ENCODE data around the gene TMEM138. TPM values are rescaled to one million over a fixed set of nuclear protein-coding genes. Genes with fewer than 3 reads are reported as not detected.

The TMEM138 gene
- total and polyA plus RNA-seq, 9 donors = 21.5 to 115 (median 53.4) TPM

GRCh38 chr11:61335355-61335710 lies 26.8 kb upstream of the TMEM138 start:
- intact Hi-C loops (cut with DNase I) = no loop called here
- Histone ChIP-seq H3K36me3 (no peaks in the 10 kb centered on the region), H3K27me3 (no peaks in the 10 kb centered on the region), H3K9me3 (no peaks in the 10 kb centered on the region), H3K27ac (peak overlapping the region in 1 of 2 donors; percentile 92), H3K4me3 (no peak overlapping the region), H3K4me1 (ENCODE audit: insufficient read depth) (peaks cover 28% of the 10 kb centered on the region)
- peak in 4 of 5 donors; percentile 44 to 67 (median 58) for DNase-seq
- 35 to 65% (median 35%) methylated on average over 1 of the region's 1 CpG for WGBS, 3 donors
- TF ChIP-seq CTCF (IDR thresholded peaks at IDR 0.05) (no peak), EP300 (IDR thresholded peaks at IDR 0.05) (no peak), POLR2A (IDR thresholded peaks at IDR 0.05) (no peak)

- peak; percentile 83 to 91 (median 86) for DNase-seq
- H3K36me3 ChIP-seq = no peaks in the 10 kb centered on the region
- WGBS, 3 donors = 24 to 26% (median 24%) methylated on average over 8 of the region's 8 CpGs
- TF ChIP-seq CTCF (IDR thresholded peaks at IDR 0.05) (peak; percentile 92 to 98 (median 95)), POLR2A (IDR thresholded peaks at IDR 0.05) (no peak)
- H3K9me3 ChIP-seq = no peaks in the 10 kb centered on the region
- no peak overlapping the region for H3K4me3 ChIP-seq
- peak overlapping the region in 1 of 2 donors; percentile 92 for H3K27ac ChIP-seq
- intact Hi-C loops (cut with DNase I) = loop anchor here (1.0 to 2.0 kb wide), 3 partner anchors 44 to 49 kb away; no protein-coding TSS in a partner anchor
- H3K27me3 ChIP-seq = no peaks in the 10 kb centered on the region
- H3K4me1 ChIP-seq (ENCODE audit: insufficient read depth) = peaks cover 25% of the 10 kb centered on the region
Measured at GRCh38 chr11:61336171-61336935, 25.8 kb upstream of the TMEM138 start.

GRCh38 chr11:61337706-61338470 lies 24.3 kb upstream of the TMEM138 start:
- no peak for DNase-seq
- Histone ChIP-seq H3K4me1 (ENCODE audit: insufficient read depth) (peaks cover 20% of the 10 kb centered on the region), H3K4me3 (no peak overlapping the region), H3K27ac (no peak overlapping the region), H3K36me3 (no peaks in the 10 kb centered on the region), H3K27me3 (no peaks in the 10 kb centered on the region), H3K9me3 (no peaks in the 10 kb centered on the region)
- intact Hi-C loops (cut with DNase I) = loop anchor here in 3 of 4 donors (2.0 kb wide), 2 partner anchors 43 to 47 kb away; no protein-coding TSS in a partner anchor
- WGBS, 3 donors = 91 to 92% (median 91%) methylated on average over 15 of the region's 15 CpGs
- no peak for TF ChIP-seq POLR2A (IDR thresholded peaks at IDR 0.05)
- TF ChIP-seq CTCF (IDR thresholded peaks at IDR 0.05) = no peak
- TF ChIP-seq EP300 (IDR thresholded peaks at IDR 0.05) = no peak

GRCh38 chr11:61338783-61339489 lies 23.2 kb upstream of the TMEM138 start:
- DNase-seq = peak in 1 of 5 donors; percentile 36
- no peaks in the 10 kb centered on the region for H3K27me3 ChIP-seq
- intact Hi-C loops (cut with DNase I) = no loop called here
- no peak overlapping the region for H3K27ac ChIP-seq
- H3K9me3 ChIP-seq = no peaks in the 10 kb centered on the region
- WGBS, 3 donors = 89 to 90% (median 90%) methylated on average over 26 of the region's 26 CpGs
- TF ChIP-seq EP300 (IDR thresholded peaks at IDR 0.05) = no peak
- H3K36me3 ChIP-seq = no peaks in the 10 kb centered on the region
- H3K4me3 ChIP-seq = no peak overlapping the region
- peaks cover 18% of the 10 kb centered on the region for H3K4me1 ChIP-seq (ENCODE audit: insufficient read depth)
